GM21390 (cell line): ENCODE data around the gene HBS1L.
A peak's percentile ranks its signal among the peaks of the same experiment; 100 is the strongest.
"Not testable (repeated sequence)": the region's sequence is repeated elsewhere in the genome, so short reads cannot be mapped to it uniquely, and the experiment has no call there.

Experiments
- ATAC-seq: cut with Tn5 transposase; IDR thresholded peaks from one replicate; pipeline ENCODE4 v1.9.1; 2021; ENCODE audit not compliant: unreplicated experiment

The HBS1L gene

GRCh38 chr6:135081966-135082365 is 27.3 kb upstream of the HBS1L start:
- no peak for ATAC-seq

GRCh38 chr6:135075018-135075417 is 20.4 kb upstream of the HBS1L start:
- no peak for ATAC-seq

GRCh38 chr6:135073756-135074393 is 19.3 kb upstream of the HBS1L start:
- ATAC-seq, result no peak

DNA sequence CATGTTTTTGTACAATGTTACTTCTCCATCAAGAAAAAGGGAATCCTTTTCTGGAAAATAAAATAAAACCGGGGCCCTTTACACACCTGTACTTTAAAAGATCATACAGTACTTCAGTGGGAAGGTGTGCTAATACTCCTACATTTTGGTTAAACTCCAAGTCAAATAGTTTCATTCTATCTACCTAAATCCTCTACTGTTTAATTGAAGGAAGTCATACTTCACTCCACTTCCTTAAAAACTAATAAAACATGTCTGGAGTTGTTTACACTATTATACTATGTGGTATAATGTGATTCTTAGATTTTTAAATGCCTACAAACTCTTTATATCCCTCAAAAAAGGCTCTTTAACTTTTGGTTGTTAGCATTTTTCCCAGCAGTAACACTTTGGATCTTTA is 18.6 kb upstream of the HBS1L start:
- ATAC-seq, result no peak

- no peak for ATAC-seq
Observed at GRCh38 chr6:135072753-135073152, 18.1 kb upstream of the HBS1L start.

DNA sequence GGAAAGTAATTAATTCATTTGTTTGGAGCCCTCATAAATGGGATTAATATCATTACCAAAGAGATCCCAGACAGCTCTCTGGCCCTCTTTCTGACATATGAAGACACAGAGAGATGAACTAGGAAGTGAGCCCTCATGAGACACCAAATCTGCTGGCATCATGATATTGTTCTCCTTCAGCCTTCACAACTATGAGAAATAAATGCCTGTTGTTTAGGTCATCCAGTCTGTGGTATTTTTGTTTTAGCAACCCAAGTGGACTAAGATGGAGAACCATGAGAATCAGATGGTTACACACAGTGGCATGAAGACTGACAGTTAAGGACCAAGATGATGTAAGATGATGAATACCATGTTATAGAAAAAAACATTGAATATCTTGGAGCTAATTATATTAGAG is 16.9 kb upstream of the HBS1L start:
- no peak for ATAC-seq

- no peak for ATAC-seq
Observed at GRCh38 chr6:135067911-135068310, 13.3 kb upstream of the HBS1L start.

- ATAC-seq, result no peak
Observed at GRCh38 chr6:135066806-135067205, 12.2 kb upstream of the HBS1L start.

DNA sequence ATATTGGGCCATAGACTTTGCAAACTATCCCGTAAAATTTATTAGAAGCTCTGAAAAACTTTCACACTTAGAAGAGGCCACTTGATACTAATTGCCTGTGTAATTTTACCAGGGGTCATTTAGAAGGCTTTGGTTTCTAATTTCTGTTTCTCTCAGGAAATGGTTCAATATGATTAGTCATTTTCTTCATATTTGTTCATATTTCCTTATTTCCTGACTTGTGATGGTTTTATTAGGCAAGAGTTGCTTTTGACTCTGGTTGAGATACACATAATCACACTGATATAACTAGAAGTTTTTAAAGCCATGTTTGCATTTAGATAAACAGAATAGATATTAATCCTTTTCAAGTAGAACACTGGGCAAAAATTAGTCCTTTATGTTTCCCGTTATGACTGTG is 11.8 kb upstream of the HBS1L start:
- no peak for ATAC-seq

DNA sequence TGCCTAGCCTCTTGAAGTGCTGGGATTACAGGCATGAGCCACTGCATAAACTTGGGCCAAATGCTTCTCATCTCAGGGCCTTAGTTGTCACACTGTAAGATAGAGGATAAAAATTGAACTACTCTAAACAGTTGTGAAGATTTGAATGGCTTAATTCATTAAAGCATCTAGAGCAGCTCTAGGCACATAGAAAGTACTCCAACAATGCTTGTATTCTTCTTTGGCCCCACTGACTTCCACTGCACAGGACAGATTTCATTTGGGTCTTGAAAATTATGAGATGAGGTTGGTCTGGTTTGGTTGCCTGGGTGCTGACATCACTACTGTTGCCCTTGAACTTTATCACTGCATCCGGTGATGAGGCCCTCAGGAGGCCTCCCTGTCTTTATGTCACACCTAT is 10.0 kb upstream of the HBS1L start:
- no peak for ATAC-seq

DNA sequence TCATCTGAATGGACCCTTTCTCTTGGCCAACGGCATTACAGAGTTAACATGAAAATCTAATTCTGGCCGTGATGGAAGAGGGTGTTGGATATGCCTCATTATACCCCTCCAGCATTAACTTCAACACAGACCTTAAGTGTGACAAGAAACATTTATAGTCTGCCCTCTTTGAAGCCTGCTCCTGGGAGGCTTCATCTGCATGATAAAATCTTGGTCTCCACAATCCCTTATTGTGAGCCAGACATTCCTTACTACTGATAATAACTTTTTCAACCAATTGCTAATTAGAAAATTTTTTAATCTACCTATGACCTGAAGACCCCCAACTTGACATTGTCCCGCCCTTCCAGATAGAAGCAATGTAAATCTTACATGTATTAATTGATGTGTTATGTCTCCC is 9.3 kb upstream of the HBS1L start:
- ATAC-seq, result no peak

GRCh38 chr6:135062735-135063134 is 8.1 kb upstream of the HBS1L start:
- ATAC-seq, result no peak

- no peak for ATAC-seq
Observed at GRCh38 chr6:135060076-135060475, 5.5 kb upstream of the HBS1L start.

DNA sequence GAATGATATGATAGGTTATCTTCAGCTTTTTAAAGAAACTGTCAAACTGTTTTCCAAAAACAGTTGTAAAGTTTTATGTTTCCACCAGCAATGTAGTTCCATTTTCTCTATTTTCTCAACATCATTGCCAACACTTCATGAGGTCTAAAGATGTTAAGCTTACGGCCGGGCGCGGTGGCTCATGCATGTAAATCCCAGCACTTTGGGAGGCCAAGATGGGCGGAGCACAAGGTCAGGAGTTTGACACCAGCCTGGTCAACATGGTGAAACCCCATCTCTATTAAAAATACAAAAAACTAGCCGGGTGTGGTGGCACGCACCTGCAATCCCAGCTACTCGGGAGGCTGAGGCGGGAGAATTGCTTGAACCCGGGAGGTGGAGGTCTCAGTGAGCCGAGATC is 3.7 kb upstream of the HBS1L start:
- not testable (repeated sequence) for ATAC-seq

GRCh38 chr6:135056632-135057031 is 2.0 kb upstream of the HBS1L start:
- ATAC-seq, result no peak

- ATAC-seq, result peak; percentile 5
Observed at GRCh38 chr6:135054226-135054568, 425 bp downstream of the HBS1L start.

DNA sequence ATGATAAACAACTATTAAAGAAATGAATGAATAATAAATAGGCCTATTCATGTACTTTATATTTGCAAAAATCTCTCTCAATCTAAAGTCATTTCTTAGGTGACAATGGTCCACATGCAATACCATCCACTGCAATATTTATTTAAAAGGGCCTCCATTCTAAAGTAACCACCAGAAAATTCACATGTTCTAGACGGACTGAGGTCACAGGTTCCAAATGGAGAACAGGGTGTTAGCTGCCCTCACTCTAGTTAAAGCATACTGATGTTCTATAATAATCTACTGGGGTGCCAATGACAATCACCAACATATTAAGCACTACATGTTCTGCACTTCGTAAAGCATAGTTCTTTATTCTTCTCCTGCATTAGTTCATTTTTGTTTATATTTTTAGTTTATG is 1.2 kb downstream of the HBS1L start:
- no peak for ATAC-seq

- no peak for ATAC-seq
Observed at GRCh38 chr6:135052939-135053338, 1.7 kb downstream of the HBS1L start.

DNA sequence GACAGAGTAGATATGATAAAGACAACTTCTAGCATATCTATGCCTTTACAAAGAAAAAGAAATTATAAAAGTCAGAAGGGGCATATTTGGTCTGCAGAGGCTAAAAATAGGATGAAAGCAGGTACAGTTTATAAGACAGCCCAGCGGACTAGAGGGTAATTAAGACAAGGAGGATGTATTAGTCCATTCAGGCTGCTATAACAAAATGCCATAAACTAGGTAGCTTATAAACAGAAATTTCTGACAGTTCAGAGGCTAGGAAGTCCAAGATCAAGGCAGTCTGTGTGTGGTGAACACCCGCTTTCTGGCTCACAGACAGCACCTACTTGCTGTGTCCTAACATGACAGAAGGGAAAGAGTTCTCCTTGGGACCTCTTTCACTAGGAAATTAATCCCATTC is 5.7 kb downstream of the HBS1L start:
- no peak for ATAC-seq

DNA sequence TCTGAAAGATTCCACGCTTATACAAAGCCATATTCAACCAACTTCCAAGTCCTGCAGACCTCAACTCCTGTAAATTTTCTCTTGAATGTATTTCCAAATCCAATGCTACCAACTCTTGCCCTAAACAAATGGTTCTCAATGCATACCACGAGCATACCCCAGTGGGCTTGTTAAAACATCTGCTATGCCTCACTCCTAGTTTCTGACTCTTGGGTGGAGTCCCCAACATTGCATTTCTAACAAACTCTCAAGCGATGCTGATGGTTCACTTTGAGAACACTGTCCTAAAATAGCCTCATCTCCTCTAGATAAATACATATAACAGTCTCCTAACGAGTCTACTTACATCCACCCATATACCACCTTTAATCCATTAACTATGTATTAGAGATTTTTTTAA is 7.3 kb downstream of the HBS1L start:
- no peak for ATAC-seq

- no peak for ATAC-seq
Observed at GRCh38 chr6:135046912-135047311, 7.7 kb downstream of the HBS1L start.

DNA sequence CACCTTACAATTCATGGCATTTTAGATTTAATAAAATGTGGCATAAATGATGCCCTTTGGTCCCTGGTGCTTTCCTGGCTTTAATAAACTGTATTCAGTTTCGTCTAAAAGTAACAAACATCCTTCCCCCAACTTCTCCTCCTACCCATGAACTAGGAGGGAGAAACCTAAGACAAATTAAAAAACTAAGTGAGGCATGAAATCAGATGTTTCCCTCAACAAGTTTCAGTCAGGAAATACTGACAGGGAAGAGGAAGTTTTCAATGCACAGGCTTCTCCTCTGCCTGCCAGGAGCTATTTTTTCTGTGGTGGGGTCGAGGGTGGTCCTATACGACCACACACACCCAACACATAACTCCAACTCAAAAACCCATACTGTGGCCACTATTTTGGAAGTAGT is 10.0 kb downstream of the HBS1L start:
- no peak for ATAC-seq

DNA sequence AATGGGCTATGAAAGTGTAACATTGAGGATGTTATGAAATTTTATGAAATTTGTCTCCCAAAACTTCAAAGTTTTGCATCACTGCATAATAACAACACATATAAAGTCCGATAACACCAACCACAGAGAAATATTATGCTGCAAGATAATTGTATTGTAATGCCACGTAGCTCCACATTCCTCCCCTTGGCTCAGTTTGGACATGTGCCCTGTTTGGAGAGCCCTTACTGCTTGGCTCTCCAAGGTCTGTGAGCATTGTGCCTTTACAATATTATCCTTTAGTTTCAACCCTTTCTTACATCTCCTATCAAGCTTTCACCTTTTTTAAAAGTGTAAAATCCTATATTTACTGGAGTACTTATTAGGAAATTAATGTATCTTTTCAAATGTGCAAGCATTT is 10.8 kb downstream of the HBS1L start:
- ATAC-seq, result no peak

DNA sequence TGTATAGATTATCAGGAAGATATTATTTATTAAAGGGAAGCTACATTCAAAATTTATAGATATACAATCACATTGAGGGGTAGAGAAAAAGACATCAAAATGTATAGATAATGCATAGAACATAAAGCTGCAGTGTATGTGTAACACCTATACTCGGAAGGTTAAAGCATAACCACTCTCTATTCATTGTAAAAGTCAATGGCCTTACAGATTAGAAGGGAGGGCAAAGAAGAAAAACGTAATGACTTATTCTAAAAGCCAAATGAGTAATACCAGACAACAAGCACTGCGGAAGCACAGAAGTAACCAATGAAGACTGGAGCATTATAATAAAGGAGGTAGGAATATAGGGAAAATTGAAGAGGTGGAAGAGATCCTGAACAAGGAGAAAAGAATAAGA is 11.3 kb downstream of the HBS1L start:
- ATAC-seq, result no peak
